ENCODE measurements around the gene NAGK. TPM values are rescaled to one million over a fixed set of nuclear protein-coding genes. Genes with fewer than 3 reads are reported as not detected.

NAGK gene
- total and polyA plus RNA-seq, 2 donors (not counting 3 experiments of a cell fraction or from before 2014, with no cell fraction given): 130 to 184 TPM

GRCh38 chr2:71102981-71103681 is 34.7 kb downstream of the NAGK start:
- Histone ChIP-seq H3K27me3 (ENCODE audit: control insufficient read depth in 2 of 2, insufficient read depth in 2 of 2, low read length in 2 of 2) (no peaks in the 10 kb centered on the region), H3K9me1 (replicated peaks; ENCODE audit: control insufficient read depth, extremely low read depth, insufficient read depth, low read length) (no peaks in the 10 kb centered on the region), H3K9ac (replicated peaks; ENCODE audit: extremely low read depth, insufficient read depth, low read length) (no peak overlapping the region), H3K9me3 (replicated peaks; ENCODE audit: control insufficient read depth, insufficient read depth, low read length) (no peaks in the 10 kb centered on the region), H3K79me2 (ENCODE audit: control insufficient read depth, insufficient read depth, low read length) (no peaks in the 10 kb centered on the region), H4K20me1 (replicated peaks; ENCODE audit: control insufficient read depth, extremely low read depth, insufficient read depth, low read length) (no peaks in the 10 kb centered on the region), H3K36me3 (ENCODE audit: control insufficient read depth in 2 of 2, extremely low read depth in 1 of 2, insufficient read depth in 2 of 2, low read length in 2 of 2) (no peaks in the 10 kb centered on the region), H3K4me3 (replicated peaks in 1 of 3; ENCODE audit: insufficient read depth in 1 of 3, low read depth in 1 of 3, low read length in 3 of 3) (no peak overlapping the region), H2AFZ (ENCODE audit: low read depth, low read length) (no peak overlapping the region), H3K27ac (ENCODE audit: insufficient read depth, low read depth, low read length) (no peak overlapping the region), H3K4me2 (ENCODE audit: insufficient read depth, low read length) (no peak overlapping the region), H3K4me1 (ENCODE audit: control insufficient read depth, extremely low read depth, insufficient read depth, low read length) (no peaks in the 10 kb centered on the region)
- dilution Hi-C loops (cut with MboI; ENCODE audit: extremely low pct_ligation_motif_present, low sequenced_read_pairs): no loop called here
- TF ChIP-seq MYC (IDR thresholded peaks at IDR 0.05; ENCODE audit: low read depth, low read length): no peak
- TF ChIP-seq EZH2 (IDR thresholded peaks at IDR 0.05; ENCODE audit: borderline replicate concordance, low read depth, low read length, severe bottlenecking): no peak
- no peak for TF ChIP-seq FOS (IDR thresholded peaks at IDR 0.05; ENCODE audit: borderline replicate concordance, insufficient read depth, low read length)
- no peak for TF ChIP-seq MAX (IDR thresholded peaks at IDR 0.05; ENCODE audit: insufficient read depth, insufficient read length)
- no peak for TF ChIP-seq JUN (IDR thresholded peaks at IDR 0.05; ENCODE audit: borderline replicate concordance, insufficient read depth, insufficient read length, low read depth)
- TF ChIP-seq POLR2AphosphoS5 (IDR thresholded peaks at IDR 0.05; ENCODE audit: insufficient read depth, low read depth, low read length): no peak
- no peak for TF ChIP-seq GATA2 (IDR thresholded peaks at IDR 0.05; ENCODE audit: insufficient read depth, insufficient read length, low read depth, low read length)
- no peak for TF ChIP-seq POLR2A (IDR thresholded peaks at IDR 0.05; ENCODE audit: low read depth, low read length)
- TF ChIP-seq CTCF (IDR thresholded peaks at IDR 0.05; ENCODE audit: extremely low read depth in 1 of 2, insufficient read depth in 1 of 2, low read depth in 1 of 2, low read length in 2 of 2): no peak
- intact Hi-C loops (cut with micrococcal nuclease): loop anchor here (5.0 kb wide), 1 partner anchor 1081 kb away; no protein-coding TSS in a partner anchor
- CTCF ChIA-PET: interaction anchor here (4.0 kb wide), 1 partner anchor 33 kb away, joined by 23 read pairs; the partner anchor contains the start of gene NAGK
- no TSS peak for BruUV-seq (replicated peaks)
- no peak for FAIRE-seq
- DNase-seq (ENCODE audit: low read depth, low spot score): no peak
- POLR2A ChIA-PET: no interaction called here
